ENCODE results near the gene CHRNB2. TPM values are rescaled to one million over a fixed set of nuclear protein-coding genes. Genes with fewer than 3 reads are reported as not detected.

Gene CHRNB2
- total and polyA plus RNA-seq, 2 of the 4 experiments (the other 2 are of a cell fraction), result under 0.01 to 0.03 TPM

DNA sequence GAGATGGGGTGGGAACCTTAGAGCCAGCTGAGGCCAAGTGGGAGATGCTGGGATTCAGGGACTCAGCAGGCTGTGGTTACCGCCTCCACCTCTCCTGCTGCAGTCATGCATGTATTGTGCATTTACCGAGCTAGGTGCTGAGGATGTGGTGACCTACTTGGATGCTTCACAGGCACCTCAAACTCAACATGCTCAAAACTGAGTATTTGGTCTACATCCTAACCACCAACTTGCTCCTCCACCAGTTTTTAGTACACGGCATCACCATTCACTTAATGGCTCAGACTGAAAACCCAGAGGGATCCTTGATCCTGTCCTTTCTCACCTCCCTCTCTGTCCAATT, 5.6 kb downstream of the CHRNB2 start:
- dilution Hi-C loops (cut with HindIII; ENCODE audit: low sequenced_read_pairs, unreplicated experiment), result no loop called here
- WGBS, 2 experiments (ENCODE audit: extremely low coverage in 2 of 2, insufficient read length in 1 of 2), result 88% methylated on average over 1 of the region's 3 CpGs; no CpG with 5 or more reads in 1 of the 2 experiments
- TF ChIP-seq, protein P1, sequence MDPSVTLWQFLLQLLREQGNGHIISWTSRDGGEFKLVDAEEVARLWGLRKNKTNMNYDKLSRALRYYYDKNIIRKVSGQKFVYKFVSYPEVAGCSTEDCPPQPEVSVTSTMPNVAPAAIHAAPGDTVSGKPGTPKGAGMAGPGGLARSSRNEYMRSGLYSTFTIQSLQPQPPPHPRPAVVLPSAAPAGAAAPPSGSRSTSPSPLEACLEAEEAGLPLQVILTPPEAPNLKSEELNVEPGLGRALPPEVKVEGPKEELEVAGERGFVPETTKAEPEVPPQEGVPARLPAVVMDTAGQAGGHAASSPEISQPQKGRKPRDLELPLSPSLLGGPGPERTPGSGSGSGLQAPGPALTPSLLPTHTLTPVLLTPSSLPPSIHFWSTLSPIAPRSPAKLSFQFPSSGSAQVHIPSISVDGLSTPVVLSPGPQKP (IDR thresholded peaks at IDR 0.05; ENCODE audit: borderline replicate concordance, low read depth, low read length), result no peak
- TF ChIP-seq CTCF (conservative IDR thresholded peaks at IDR 0.05; ENCODE audit: low read depth, low read length) (no peak), BHLHE40 (IDR thresholded peaks at IDR 0.05; ENCODE audit: low read depth, low read length) (no peak), NFE2L2 (IDR thresholded peaks at IDR 0.05; ENCODE audit: low read depth, low read length) (no peak), POLR2A (IDR thresholded peaks at IDR 0.05; ENCODE audit: low read depth, low read length) (no peak), CEBPB (IDR thresholded peaks at IDR 0.05; ENCODE audit: low read depth, low read length) (no peak), RFX5 (IDR thresholded peaks at IDR 0.05; ENCODE audit: low read depth, low read length) (no peak), MAZ (IDR thresholded peaks at IDR 0.05; ENCODE audit: borderline replicate concordance, low read depth, low read length) (no peak), RCOR1 (IDR thresholded peaks at IDR 0.05; ENCODE audit: insufficient replicate concordance, low read length) (no peak), MAFK (IDR thresholded peaks at IDR 0.05; ENCODE audit: low read depth, low read length) (no peak), FOS (IDR thresholded peaks at IDR 0.05; ENCODE audit: low read depth, low read length) (no peak), SMC3 (IDR thresholded peaks at IDR 0.05; ENCODE audit: low read depth, low read length) (no peak), CHD1 (IDR thresholded peaks at IDR 0.05; ENCODE audit: low read depth, low read length) (no peak), USF2 (IDR thresholded peaks at IDR 0.05; ENCODE audit: low read depth, low read length) (no peak)
- Histone ChIP-seq H2AK5ac (ENCODE audit: low read depth, low read length) (no peak overlapping the region), H2BK120ac (ENCODE audit: low read depth, low read length) (no peak overlapping the region), H3K4ac (ENCODE audit: low read depth, low read length) (no peak overlapping the region), H3K4me2 (ENCODE audit: low read depth, low read length) (no peak overlapping the region), H4K20me1 (ENCODE audit: insufficient read depth, low read length) (peaks cover 18% of the 10 kb centered on the region), H3K9me3 (ENCODE audit: control insufficient read depth, insufficient read depth, low read length) (no peaks in the 10 kb centered on the region), H2BK5ac (ENCODE audit: low read depth, low read length, poor library complexity, severe bottlenecking) (no peak overlapping the region), H2BK20ac (ENCODE audit: low read depth, low read length) (no peak overlapping the region), H3K27ac (ENCODE audit: insufficient read depth, low read length) (no peak overlapping the region), H3K36me3 (ENCODE audit: control insufficient read depth, insufficient read depth, low read length) (peaks cover 4% of the 10 kb centered on the region; the same call in 1 of the 2 replicates), H3K4me1 (ENCODE audit: control insufficient read depth, insufficient read depth, low read length) (peaks cover 4% of the 10 kb centered on the region; the same call in 1 of the 2 replicates), H3K56ac (ENCODE audit: extremely low read depth, insufficient read depth, low read length) (no peak overlapping the region), H3K27me3 (ENCODE audit: control insufficient read depth, insufficient read depth, low read length) (peaks cover 30% of the 10 kb centered on the region), H4K5ac (ENCODE audit: low read depth, low read length) (no peak overlapping the region), H3K18ac (ENCODE audit: low read depth, low read length) (no peak overlapping the region), H3K9ac (ENCODE audit: low read depth, low read length) (no peak overlapping the region), H3K4me3 (ENCODE audit: insufficient read depth, low read depth, low read length) (no peak overlapping the region), H4K8ac (ENCODE audit: low read depth in 2 of 2, low read length in 2 of 2) (no peak overlapping the region), H4K91ac (ENCODE audit: insufficient read depth, low read depth, low read length) (no peak overlapping the region), H3K14ac (replicated peaks; ENCODE audit: low read depth, low read length) (no peak overlapping the region), H3K79me1 (ENCODE audit: low read depth in 1 of 2, low read length in 2 of 2) (no peaks in the 10 kb centered on the region), H2AK9ac (replicated peaks; ENCODE audit: low read depth, low read length, poor library complexity) (no peak overlapping the region), H3K23ac (ENCODE audit: low read depth, low read length) (peak overlapping the region; percentile 31; the same call in 1 of the 2 replicates), H3K9me1 (ENCODE audit: insufficient read depth, low read length) (peaks cover 4% of the 10 kb centered on the region; the same call in 1 of the 2 replicates), H2BK15ac (ENCODE audit: low read depth, low read length) (no peak overlapping the region), H2AFZ (replicated peaks; ENCODE audit: low read length, poor library complexity) (no peak overlapping the region)
- ChIA-PET CTCF (no interaction called here), POLR2A (ENCODE audit: unreplicated experiment) (no interaction called here)
- DNase-seq, result no peak
- intact Hi-C loops (cut with micrococcal nuclease), result no loop called here
- no TSS peak for BruUV-seq (replicated peaks)
- ATAC-seq (ENCODE audit: low read depth), result no peak
- in situ Hi-C loops (cut with MboI; ENCODE audit: low sequenced_read_pairs), result no loop called here
